K562 (cell line): Measurements from ENCODE around the gene AQP6. TPM values are rescaled to one million over a fixed set of nuclear protein-coding genes. Genes with fewer than 3 reads are reported as not detected.

ENCODE experiments used
- C11orf30 ChIP-seq: fragments of 450-650 bp; IDR thresholded peaks from 2 replicates; pipeline ENCODE4 v1.6.1; 2016; ENCODE audit warnings: low read depth, mild to moderate bottlenecking
- CHCHD3 ChIP-seq: fragments of 250-450 bp; sonication (Bioruptor Pico); IDR thresholded peaks from 2 replicates; pipeline ENCODE4 v2.1.2; 2022; ENCODE audit warnings: mild to moderate bottlenecking
- ELF2 ChIP-seq: fragments of 250-450 bp; sonication (Bioruptor Pico); IDR thresholded peaks from 2 replicates; pipeline ENCODE4 v1.5.0; 2021; ENCODE audit warnings: mild to moderate bottlenecking
- ESRRA ChIP-seq: fragments of 450-650 bp; IDR thresholded peaks from 2 replicates; pipeline ENCODE4 v1.6.1; 2014; ENCODE audit warnings: low read depth, mild to moderate bottlenecking, moderate library complexity, borderline replicate concordance
- FOXA1 ChIP-seq: fragments of 450-650 bp; IDR thresholded peaks from 2 replicates; pipeline ENCODE4 v1.6.1; 2016; ENCODE audit warnings: mild to moderate bottlenecking, borderline replicate concordance
- HNRNPUL1 ChIP-seq: fragments of 200-400 bp; formaldehyde crosslinking; IDR thresholded peaks from 2 replicates; pipeline ENCODE4 v1.6.1; 2017; ENCODE audit warnings: low read length
- ILK ChIP-seq: fragments of 450-650 bp; IDR thresholded peaks from 2 replicates; pipeline ENCODE4 v1.6.1; 2016; ENCODE audit warnings: missing genetic modification characterization, low read depth, mild to moderate bottlenecking, missing compliant biosample characterization, moderate library complexity, borderline replicate concordance
- KAT8 ChIP-seq: fragments of 450-650 bp; IDR thresholded peaks from 2 replicates; pipeline ENCODE4 v1.6.1; 2016; ENCODE audit warnings: low read depth, mild to moderate bottlenecking
- KDM5B ChIP-seq: fragments of 200-600 bp; sonication (generic); IDR thresholded peaks from 2 replicates; pipeline ENCODE4 v1.6.1; 2012; ENCODE audit warnings: low read depth, mild to moderate bottlenecking, moderate library complexity, low read length, control low read depth, inconsistent platforms; ENCODE audit not compliant: insufficient replicate concordance
- NFRKB ChIP-seq: fragments of 450-650 bp; IDR thresholded peaks from 2 replicates; pipeline ENCODE4 v1.6.1; 2016; ENCODE audit warnings: low read depth
- PML ChIP-seq: IDR thresholded peaks from 2 replicates; pipeline ENCODE4 v1.6.1; 2012; ENCODE audit warnings: low read length, inconsistent platforms
- PTRF ChIP-seq: fragments of 450-650 bp; IDR thresholded peaks from 2 replicates; pipeline ENCODE4 v1.6.1; 2016; ENCODE audit warnings: mild to moderate bottlenecking, missing genetic modification characterization, missing compliant biosample characterization
- SNIP1 ChIP-seq: fragments of 450-650 bp; IDR thresholded peaks from 2 replicates; pipeline ENCODE4 v1.7.1; 2017; ENCODE audit warnings: low read depth, mild to moderate bottlenecking
- TAF1 ChIP-seq: IDR thresholded peaks from 2 replicates; pipeline ENCODE4 v1.6.1; 2011; ENCODE audit warnings: mild to moderate bottlenecking, low read length, moderate library complexity; ENCODE audit not compliant: insufficient read depth, control insufficient read depth, severe bottlenecking; ENCODE audit errors: extremely low read depth
- THAP12 ChIP-seq: fragments of 250-450 bp; sonication (Bioruptor Pico); IDR thresholded peaks from 2 replicates; pipeline ENCODE4 v1.9.0; 2021; ENCODE audit warnings: mild to moderate bottlenecking, inconsistent platforms
- ZBTB43 ChIP-seq: sonication (generic); formaldehyde crosslinking; IDR thresholded peaks from 2 replicates; pipeline ENCODE4 v1.8.0; 2023; ENCODE audit warnings: mild to moderate bottlenecking, missing genetic modification reagents
- ZC3H8 ChIP-seq: fragments of 450-650 bp; IDR thresholded peaks from 2 replicates; pipeline ENCODE4 v1.6.1; 2017
- ZNF12 ChIP-seq: sonication (generic); formaldehyde crosslinking; IDR thresholded peaks from 2 replicates; pipeline ENCODE4 v1.4.0; 2020; ENCODE audit warnings: mild to moderate bottlenecking, missing genetic modification reagents
- ZNF551 ChIP-seq: fragments of 250-450 bp; sonication (Bioruptor Pico); IDR thresholded peaks from 2 replicates; pipeline ENCODE4 v1.5.0; 2021; ENCODE audit warnings: mild to moderate bottlenecking, moderate library complexity
- ZNF583 ChIP-seq: fragments of 250-450 bp; sonication (Bioruptor Pico); IDR thresholded peaks from 2 replicates; pipeline ENCODE4 v1.4.0; 2020
- ZNF592 ChIP-seq: fragments of 450-650 bp; IDR thresholded peaks from 2 replicates; pipeline ENCODE4 v1.6.1; 2017; ENCODE audit warnings: antibody characterized with exemption, mild to moderate bottlenecking
- ZNF77 ChIP-seq: fragments of 250-450 bp; sonication (Bioruptor Pico); IDR thresholded peaks from 2 replicates; pipeline ENCODE4 v1.5.0; 2020
- polyA plus RNA-seq, 8 experiments: library from polyadenylated mRNA; depleted of rRNA in 4 of 8; stranded (reverse) in 5 of 8; unstranded in 3 of 8; fragments of >200 nt; fragmentation: Nextera tagmentation in 2 of 8; fragmentation: Illumina TruSeq in 1 of 8; extraction: Ambion mirVana in 2 of 8; extraction: Trizol in 1 of 8; gene quantifications; 2 replicates each; pipeline versions ENCODE4 v1.2.1 to v1.2.3, GENCODE V29; 2011 to 2014; ENCODE audit warnings: inconsistent platforms in 1 of 8, missing spikeins in 1 of 8
- total RNA-seq, 7 experiments: library from RNA; depleted of rRNA in 6 of 7; stranded (reverse); fragments of >200 nt in 6 of 7; fragmentation: Illumina TruSeq in 2 of 7; extraction: Trizol in 2 of 7; gene quantifications; 2 replicates each; pipeline versions ENCODE4 v1.2.1 to v1.2.3, GENCODE V29; 2011 to 2021; ENCODE audit warnings: low replicate concordance in 1 of 7

Gene AQP6
- total and polyA plus RNA-seq, 9 of the 15 experiments (the other 6 are each of a cell fraction or from before 2014, with no cell fraction given), result 0.05 to 0.12 TPM; not detected in 7

- TF ChIP-seq ZNF592, result peak; percentile 67
- TF ChIP-seq THAP12, result no peak
- TF ChIP-seq PTRF (tag), result no peak
- TF ChIP-seq TAF1, result peak; percentile 55
- TF ChIP-seq ZNF583 (CRISPR knock-in tag), result no peak
- no peak for TF ChIP-seq ZNF12
- no peak for TF ChIP-seq ZBTB43 (CRISPR knock-in tag)
- no peak for TF ChIP-seq NFRKB
- no peak for TF ChIP-seq FOXA1
- TF ChIP-seq ZNF551 (CRISPR knock-in tag), result no peak
- no peak for TF ChIP-seq HNRNPUL1
- no peak for TF ChIP-seq ZC3H8
- no peak for TF ChIP-seq KDM5B
- TF ChIP-seq C11orf30, result no peak; the same call in 1 of the 2 replicates
- no peak for TF ChIP-seq PML
- TF ChIP-seq ILK, result no peak
- no peak for TF ChIP-seq ZNF77
- no peak for TF ChIP-seq ELF2
- peak; percentile 96 for TF ChIP-seq ESRRA
- no peak for TF ChIP-seq CHCHD3 (CRISPR knock-in tag)
- TF ChIP-seq SNIP1, result no peak
- no peak for TF ChIP-seq KAT8
These were observed 27.2 kb upstream of the AQP6 start (continued) for GRCh38 chr12:49945394-49946080.
